Muscle layer of duodenum (tissue), 2 donors: ENCODE results near the gene BCAS3.

Experiments
- H3K27ac ChIP-seq: one replicate; pipeline ENCODE4 v1.7.0; 2013; ENCODE audit warnings: mild to moderate bottlenecking, low read length
- H3K27me3 ChIP-seq: one replicate; pipeline ENCODE4 v1.7.0; 2013; ENCODE audit warnings: low read depth, mild to moderate bottlenecking, control low read depth, low read length
- H3K36me3 ChIP-seq, 2 donors: one replicate each; pipeline ENCODE4 v1.7.0; 2013; ENCODE audit warnings: low read length in 2 of 2, control low read depth in 1 of 2, mild to moderate bottlenecking in 1 of 2; ENCODE audit not compliant: insufficient read depth in 2 of 2, control insufficient read depth in 1 of 2
- H3K4me1 ChIP-seq, 2 donors: one replicate each; pipeline ENCODE4 v1.7.0; 2013; ENCODE audit warnings: low read length in 2 of 2, mild to moderate bottlenecking in 2 of 2, control low read depth in 1 of 2, moderate library complexity in 1 of 2; ENCODE audit not compliant: insufficient read depth in 2 of 2, control insufficient read depth in 1 of 2
- H3K4me3 ChIP-seq, 2 donors: one replicate each; pipeline ENCODE4 v1.7.0; 2013; ENCODE audit warnings: low read length in 2 of 2, low read depth in 1 of 2, mild to moderate bottlenecking in 1 of 2
- H3K9me3 ChIP-seq, 2 donors: one replicate each; pipeline ENCODE4 v1.7.0; 2013; ENCODE audit warnings: low read length in 2 of 2, control low read depth in 1 of 2, mild to moderate bottlenecking in 1 of 2; ENCODE audit not compliant: control insufficient read depth in 1 of 2
- donor health status: healthy.

BCAS3 gene

GRCh38 chr17:61161615-61162134 is 484.0 kb downstream of the BCAS3 start:
- Histone ChIP-seq H3K27ac (no peak overlapping the region), H3K4me3 (no peak overlapping the region), H3K36me3 (no peaks in the 10 kb centered on the region), H3K27me3 (no peaks in the 10 kb centered on the region), H3K9me3 (peaks cover 0 to 3% of the 10 kb centered on the region in 2 donors), H3K4me1 (peaks cover 0 to 4% of the 10 kb centered on the region in 2 donors)

GRCh38 chr17:61164517-61164916 is 486.9 kb downstream of the BCAS3 start:
- Histone ChIP-seq H3K4me1 (no peaks in the 10 kb centered on the region), H3K4me3 (no peak overlapping the region), H3K36me3 (no peaks in the 10 kb centered on the region), H3K9me3 (peaks cover 0 to 3% of the 10 kb centered on the region in 2 donors), H3K27me3 (no peaks in the 10 kb centered on the region), H3K27ac (no peak overlapping the region)

- Histone ChIP-seq H3K4me3 (no peak overlapping the region), H3K4me1 (no peaks in the 10 kb centered on the region), H3K27ac (no peak overlapping the region), H3K36me3 (no peaks in the 10 kb centered on the region), H3K27me3 (no peaks in the 10 kb centered on the region), H3K9me3 (peaks cover 0 to 3% of the 10 kb centered on the region in 2 donors)
These were observed 489.4 kb downstream of the BCAS3 start for GRCh38 chr17:61167075-61167474.

- Histone ChIP-seq H3K27me3 (no peaks in the 10 kb centered on the region), H3K4me1 (no peaks in the 10 kb centered on the region), H3K9me3 (peaks cover 0 to 3% of the 10 kb centered on the region in 2 donors), H3K27ac (no peak overlapping the region), H3K4me3 (no peak overlapping the region), H3K36me3 (no peaks in the 10 kb centered on the region)
These were observed 490.9 kb downstream of the BCAS3 start for GRCh38 chr17:61168506-61168905.

GRCh38 chr17:61174310-61174709 is 496.7 kb downstream of the BCAS3 start:
- Histone ChIP-seq H3K27ac (no peak overlapping the region), H3K4me3 (no peak overlapping the region), H3K4me1 (no peaks in the 10 kb centered on the region), H3K36me3 (no peaks in the 10 kb centered on the region), H3K9me3 (no peaks in the 10 kb centered on the region), H3K27me3 (no peaks in the 10 kb centered on the region)

GRCh38 chr17:61175298-61176142 is 497.9 kb downstream of the BCAS3 start:
- no peaks in the 10 kb centered on the region for H3K27me3 ChIP-seq
- H3K4me3 ChIP-seq: no peak overlapping the region
- H3K9me3 ChIP-seq: no peaks in the 10 kb centered on the region
- H3K36me3 ChIP-seq: no peaks in the 10 kb centered on the region
- H3K4me1 ChIP-seq: no peaks in the 10 kb centered on the region
- H3K27ac ChIP-seq: no peak overlapping the region

GRCh38 chr17:61177351-61177750 is 499.7 kb downstream of the BCAS3 start:
- H3K4me3 ChIP-seq: no peak overlapping the region
- no peaks in the 10 kb centered on the region for H3K27me3 ChIP-seq
- no peaks in the 10 kb centered on the region for H3K36me3 ChIP-seq
- no peaks in the 10 kb centered on the region for H3K4me1 ChIP-seq
- no peak overlapping the region for H3K27ac ChIP-seq
- H3K9me3 ChIP-seq: no peaks in the 10 kb centered on the region

GRCh38 chr17:61178284-61178683 is 500.6 kb downstream of the BCAS3 start:
- no peaks in the 10 kb centered on the region for H3K9me3 ChIP-seq
- H3K27ac ChIP-seq: no peak overlapping the region
- H3K4me1 ChIP-seq: no peaks in the 10 kb centered on the region
- H3K4me3 ChIP-seq: no peak overlapping the region
- no peaks in the 10 kb centered on the region for H3K27me3 ChIP-seq
- no peaks in the 10 kb centered on the region for H3K36me3 ChIP-seq

- H3K4me1 ChIP-seq: no peaks in the 10 kb centered on the region
- H3K27ac ChIP-seq: no peak overlapping the region
- no peaks in the 10 kb centered on the region for H3K36me3 ChIP-seq
- no peak overlapping the region for H3K4me3 ChIP-seq
- H3K9me3 ChIP-seq: no peaks in the 10 kb centered on the region
- H3K27me3 ChIP-seq: no peaks in the 10 kb centered on the region
These were observed 501.7 kb downstream of the BCAS3 start for GRCh38 chr17:61179380-61179806.

- no peaks in the 10 kb centered on the region for H3K27me3 ChIP-seq
- H3K4me3 ChIP-seq: no peak overlapping the region
- H3K4me1 ChIP-seq: no peaks in the 10 kb centered on the region
- H3K27ac ChIP-seq: no peak overlapping the region
- H3K36me3 ChIP-seq: no peaks in the 10 kb centered on the region
- no peaks in the 10 kb centered on the region for H3K9me3 ChIP-seq
These were observed 506.1 kb downstream of the BCAS3 start for GRCh38 chr17:61183793-61184192.

- H3K36me3 ChIP-seq: no peaks in the 10 kb centered on the region
- H3K4me1 ChIP-seq: no peaks in the 10 kb centered on the region
- no peak overlapping the region for H3K4me3 ChIP-seq
- no peak overlapping the region for H3K27ac ChIP-seq
- H3K9me3 ChIP-seq: no peaks in the 10 kb centered on the region
- H3K27me3 ChIP-seq: no peaks in the 10 kb centered on the region
These were observed 507.7 kb downstream of the BCAS3 start for GRCh38 chr17:61185385-61185784.
